Fibroblast of skin of right quadriceps (primary cell): ENCODE results near the gene C11orf98.
"Not testable (repeated sequence)": the region's sequence is repeated elsewhere in the genome, so short reads cannot be mapped to it uniquely, and the experiment has no call there.

Experiments
- DNase-seq: peaks from one replicate; pipeline ENCODE4 v3.0.0-alpha.2; 2013

C11orf98 gene

DNA sequence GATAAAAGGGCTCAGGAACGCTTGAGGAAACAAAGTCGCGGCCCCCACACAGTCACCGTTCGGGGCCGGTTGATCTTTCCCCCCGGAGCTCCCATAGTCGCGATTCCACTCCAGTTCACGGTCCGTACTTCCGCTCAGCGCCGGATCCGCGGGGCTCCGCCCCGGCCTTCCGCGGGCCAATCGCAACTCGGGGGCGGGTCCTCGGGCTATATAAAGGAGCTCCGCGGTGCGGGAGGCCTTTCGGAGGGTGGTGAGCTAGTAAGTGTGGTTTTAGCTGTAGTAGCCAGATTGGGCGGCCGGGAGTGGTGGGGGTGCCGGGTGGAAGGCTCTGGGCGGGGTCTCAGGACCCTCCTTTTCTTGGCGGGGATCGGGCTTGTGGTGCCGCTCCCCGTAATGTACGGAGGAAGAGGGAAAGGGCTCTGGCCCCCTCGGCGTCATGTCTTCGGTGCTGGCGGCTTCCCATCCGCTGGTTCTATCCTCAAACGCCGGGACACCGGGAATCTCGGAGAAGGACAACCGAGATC, at the start of gene C11orf98, which contains the start of gene CSKMT:
TSS of gene C11orf98 (minus strand) at position 136 of the 524 bp plus-strand sequence. CDS start at position 95, 41 bp downstream.
TSS of gene CSKMT (plus strand) at position 238 of the 524 bp plus-strand sequence. CDS start 568 bp downstream, outside the sequence.
- peak; percentile 94 for DNase-seq

- no peak for DNase-seq
These were observed 48.3 kb upstream of the C11orf98 start for GRCh38 chr11:62713343-62713742.

DNA sequence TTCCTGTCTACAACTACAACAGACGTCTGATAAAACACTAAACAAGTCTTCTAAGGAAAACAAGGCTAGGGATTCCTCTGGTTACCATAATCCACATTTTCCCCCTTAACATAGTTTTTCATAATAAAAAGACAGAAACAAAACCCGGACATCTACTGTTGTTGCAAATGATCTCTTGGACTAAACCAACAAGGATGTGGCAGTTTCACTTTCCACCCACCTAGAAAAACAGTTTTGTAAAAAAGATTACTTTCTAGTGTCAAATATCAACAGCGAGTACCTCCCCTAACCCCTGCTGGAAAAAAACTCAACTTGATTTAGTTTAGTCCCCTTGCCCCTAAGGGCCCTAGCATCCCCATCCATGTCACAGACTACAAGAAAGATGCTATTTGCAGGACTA, 47.9 kb upstream of the C11orf98 start:
- no peak for DNase-seq

- no peak for DNase-seq
These were observed 47.3 kb upstream of the C11orf98 start for GRCh38 chr11:62712276-62712812.

- DNase-seq, result no peak
These were observed 45.0 kb upstream of the C11orf98 start for GRCh38 chr11:62710001-62710345.

DNA sequence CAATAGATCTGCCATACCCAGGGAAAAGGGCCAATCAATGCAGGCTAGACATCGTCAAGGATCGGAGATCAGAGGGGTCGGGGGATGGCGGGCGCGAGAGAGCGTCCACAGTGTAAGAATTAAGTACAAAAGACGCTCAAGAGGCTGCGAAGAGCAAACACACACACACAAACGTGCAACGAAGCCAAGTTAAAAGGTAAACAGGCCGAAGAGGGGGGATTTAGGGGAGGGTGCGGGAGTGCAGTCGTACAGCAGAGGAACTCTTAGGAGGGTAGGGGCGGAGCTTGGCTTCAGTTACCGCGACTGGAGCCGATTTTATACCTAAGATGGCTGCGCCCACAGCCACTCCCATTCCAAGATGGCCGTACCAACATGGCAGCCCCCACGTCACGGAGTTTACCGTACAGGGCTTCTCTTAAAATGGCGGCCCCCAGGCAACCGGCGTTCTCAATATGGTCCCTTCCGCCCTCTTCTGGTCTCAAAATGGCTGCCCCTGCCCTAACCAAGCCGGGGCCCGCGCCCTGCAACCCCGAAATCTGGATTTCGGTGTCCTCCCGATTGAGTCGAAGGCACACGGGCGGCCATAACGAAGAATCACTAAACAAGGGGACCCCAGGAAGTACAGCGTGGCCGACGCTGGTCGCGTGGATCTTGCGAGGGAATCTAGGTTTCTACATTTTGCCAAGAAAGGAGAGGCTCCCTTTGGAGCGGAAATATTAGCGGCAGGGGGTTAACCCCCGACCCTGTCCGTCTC, 44.4 kb upstream of the C11orf98 start:
- DNase-seq, result peak; percentile 97

DNA sequence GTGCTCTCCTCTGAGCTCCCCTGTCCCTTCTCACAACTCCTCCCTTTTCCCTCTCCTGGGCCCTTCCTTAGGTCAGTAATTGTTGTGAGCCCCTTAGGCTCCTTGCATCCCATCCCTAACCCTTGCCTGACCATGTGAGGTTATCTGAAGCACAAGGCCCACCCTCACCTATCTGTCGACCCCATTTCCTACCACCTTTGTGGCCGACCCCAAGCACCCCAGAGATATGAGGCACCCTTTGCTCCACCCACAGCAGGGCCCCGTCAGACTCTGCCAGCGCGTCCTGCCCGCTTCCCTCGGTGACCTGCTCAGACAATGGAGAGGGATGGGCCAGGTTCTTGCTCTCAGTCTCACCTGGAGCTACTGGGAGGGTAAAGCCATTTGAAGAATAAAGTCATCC, 43.8 kb upstream of the C11orf98 start:
- no peak for DNase-seq

DNA sequence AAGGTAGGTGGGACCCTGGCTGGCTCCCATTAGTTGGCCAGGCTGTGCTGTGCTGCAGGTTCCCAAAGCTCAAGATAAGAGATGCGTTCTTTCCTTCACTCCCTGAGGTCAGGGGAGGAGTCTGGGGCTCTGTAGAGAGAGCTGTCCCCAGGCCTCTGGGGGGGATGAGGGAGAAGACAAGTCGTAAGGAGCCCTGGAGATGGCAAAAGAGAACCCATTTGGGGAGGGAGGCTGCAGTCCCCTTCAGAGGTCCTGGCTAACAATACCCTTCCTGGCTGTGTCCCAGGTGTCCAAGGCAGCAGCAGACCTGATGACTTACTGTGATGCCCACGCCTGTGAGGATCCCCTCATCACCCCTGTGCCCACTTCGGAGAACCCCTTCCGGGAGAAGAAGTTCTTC, 43.4 kb upstream of the C11orf98 start:
- no peak for DNase-seq

GRCh38 chr11:62707277-62707861, 42.4 kb upstream of the C11orf98 start, which contains the start of the genes BSCL2 and GNG3:
TSS of gene BSCL2 (minus strand) at chr11:62707424. CDS start at chr11:62707195, 229 bp downstream.
TSS of gene GNG3 (plus strand) at chr11:62707676. CDS start at chr11:62708296, 620 bp downstream.
- no peak for DNase-seq

DNA sequence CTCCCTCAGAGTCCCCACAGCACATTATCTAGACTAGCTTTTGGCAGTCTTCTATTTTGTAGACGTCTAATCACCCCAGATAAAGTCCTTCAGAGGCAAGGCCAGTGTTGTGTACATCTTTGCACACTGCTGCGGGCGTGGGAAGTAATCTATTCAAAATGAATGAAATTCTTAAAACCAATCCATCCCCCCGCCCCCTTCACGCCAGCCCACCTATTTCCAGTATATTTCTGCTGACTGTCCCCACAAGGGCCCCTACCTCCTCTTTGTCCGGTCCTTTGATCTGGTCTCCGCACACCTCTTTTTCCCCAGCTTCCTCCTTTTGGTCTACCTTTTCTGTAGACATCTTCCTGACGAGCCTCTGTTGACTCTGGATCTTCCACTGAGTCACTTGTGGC, 41.8 kb upstream of the C11orf98 start:
- no peak for DNase-seq

GRCh38 chr11:62705880-62706849, 41.2 kb upstream of the C11orf98 start:
- peak; percentile 94 for DNase-seq

- DNase-seq, result no peak
These were observed 40.4 kb upstream of the C11orf98 start for GRCh38 chr11:62705413-62705812.

- not testable (repeated sequence) for DNase-seq
These were observed 38.9 kb upstream of the C11orf98 start for GRCh38 chr11:62703921-62704320.

- no peak for DNase-seq
These were observed 37.2 kb upstream of the C11orf98 start for GRCh38 chr11:62702246-62702645.

DNA sequence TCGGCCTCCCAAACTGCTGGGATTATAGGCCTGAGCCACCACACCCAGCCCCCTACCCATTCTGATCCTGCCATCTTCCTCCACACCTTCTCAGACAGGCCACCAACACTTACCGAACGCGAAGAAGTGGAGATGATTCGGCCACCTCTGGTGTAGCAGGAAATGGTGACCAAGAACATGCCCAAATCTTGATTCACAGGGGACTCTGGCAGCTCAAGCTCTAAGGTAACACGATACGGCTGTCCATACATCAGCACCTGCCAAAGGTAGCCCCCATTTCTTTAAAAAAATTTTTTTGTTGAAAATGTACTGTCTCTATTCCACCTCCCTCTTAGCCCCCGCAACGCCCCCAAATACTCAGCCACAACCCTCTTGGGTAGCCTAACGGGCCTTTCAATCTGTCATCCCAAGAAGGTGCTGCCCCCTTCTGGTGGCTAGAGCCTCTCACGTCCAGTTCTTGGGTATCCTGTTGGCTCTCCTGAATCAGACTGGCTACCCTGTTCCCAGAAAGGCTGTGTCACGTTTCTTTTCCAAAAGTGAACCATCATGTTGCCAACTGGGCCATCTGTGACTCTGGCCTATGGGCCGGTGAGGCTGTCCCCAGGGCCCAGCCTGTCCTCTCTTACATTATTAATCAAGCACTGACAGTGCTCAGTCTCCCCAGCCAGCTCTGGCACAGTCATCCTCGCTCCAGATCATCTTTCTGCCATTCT, 29.6 kb upstream of the C11orf98 start:
- DNase-seq, result peak; percentile 75

GRCh38 chr11:62693624-62694023, 28.6 kb upstream of the C11orf98 start:
- DNase-seq, result not testable (repeated sequence)

DNA sequence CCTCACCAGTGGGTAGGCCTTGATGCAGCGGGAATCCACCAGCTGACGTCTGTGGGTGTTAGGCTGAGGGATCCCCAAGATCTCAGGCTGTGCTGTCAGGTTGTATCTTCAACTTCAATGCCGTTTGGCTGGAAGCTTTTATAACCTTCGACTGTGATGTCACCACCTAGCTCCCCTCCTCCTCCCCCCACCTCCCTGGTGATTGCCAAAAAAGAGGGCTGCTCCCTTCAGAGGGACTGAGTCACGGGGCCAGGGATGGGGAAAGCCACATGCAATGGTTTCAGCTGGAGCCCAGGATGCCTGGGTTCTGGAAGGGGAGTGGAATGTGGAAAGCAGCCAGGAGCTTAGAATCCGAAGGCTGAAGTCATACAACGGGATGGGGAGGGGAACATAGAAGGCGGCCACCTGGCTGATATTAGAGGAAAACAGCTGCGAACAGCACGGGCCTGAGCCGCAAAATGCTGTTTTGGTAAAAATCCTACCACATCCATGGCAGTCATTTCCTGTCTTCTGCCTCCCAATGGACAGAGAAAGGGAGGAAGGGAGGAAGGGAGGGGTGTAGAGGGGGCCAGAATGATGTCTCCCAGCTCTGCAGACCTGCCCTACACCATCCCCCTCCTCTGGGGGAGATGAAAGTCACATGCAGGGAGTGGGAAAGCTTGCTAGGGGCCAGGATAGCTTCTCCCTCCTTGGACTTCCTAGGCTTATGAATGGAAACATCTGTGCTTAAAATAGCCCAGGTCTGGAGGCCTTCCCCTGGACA, 24.6 kb upstream of the C11orf98 start, which contains the start of gene LRRN4CL:
TSS of gene LRRN4CL (minus strand) at position 110 of the 763 bp plus-strand sequence. CDS start 1,022 bp downstream, outside the sequence.
- DNase-seq, result peak; percentile 95

DNA sequence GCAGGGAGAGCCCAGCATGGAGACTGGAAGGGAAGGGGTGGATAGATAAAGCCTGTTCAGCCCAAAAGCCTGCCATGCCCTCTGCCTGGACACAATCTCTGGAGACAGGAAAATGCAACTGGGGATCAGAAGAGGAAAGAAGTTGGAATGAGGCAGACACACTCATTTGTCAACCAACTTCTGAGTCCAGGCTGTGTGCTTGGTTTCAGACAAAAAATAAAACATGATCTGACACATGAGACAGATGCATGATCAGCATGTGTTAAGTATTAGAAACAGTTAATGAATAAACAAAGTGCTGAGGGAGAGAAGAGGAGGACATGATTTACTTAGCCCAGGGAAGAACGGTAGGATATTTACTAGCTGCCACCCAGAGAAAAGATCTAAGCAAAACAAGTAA, 23.5 kb upstream of the C11orf98 start:
- DNase-seq, result no peak

- no peak for DNase-seq
These were observed 22.7 kb upstream of the C11orf98 start for GRCh38 chr11:62687508-62688396.

DNA sequence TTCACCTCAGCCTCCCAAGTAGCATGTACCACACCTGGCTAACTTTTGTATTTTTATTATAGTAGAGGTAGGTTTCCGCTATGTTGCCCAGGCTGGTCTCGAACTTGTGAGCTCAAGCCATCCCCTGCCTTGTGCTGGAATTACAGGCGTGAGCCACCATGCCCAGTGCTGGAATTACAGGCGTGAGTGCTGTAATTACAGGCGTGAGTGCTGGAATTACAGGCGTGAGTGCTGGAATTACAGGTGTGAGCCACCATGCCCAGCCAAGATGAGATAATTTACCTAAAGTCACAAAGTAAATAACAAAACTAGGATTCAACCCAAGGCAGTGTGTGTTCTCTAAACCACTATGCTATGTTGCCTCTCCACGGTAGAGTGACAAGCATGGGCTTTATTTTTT, 17.5 kb upstream of the C11orf98 start:
- DNase-seq, result no peak
